K562 (cell line): Measurements from ENCODE around the gene HACD1. TPM values are rescaled to one million over a fixed set of nuclear protein-coding genes. Genes with fewer than 3 reads are reported as not detected.

ENCODE experiments used
- ATAC-seq: fragments of 200-7000 bp; cut with Tn5 transposase; 3 replicates; pipeline ENCODE4 v1.9.1; 2020; ENCODE audit warnings: moderate library complexity
- BruUV-seq: library from RNA; stranded (reverse); fragments of 400-500 nt; replicated peaks from 2 replicates; lab custom pipeline; 2021; lab: Mats Ljungman, UMichigan
- CTCF ChIA-PET: fragments of 300-600 bp; formaldehyde crosslinking; extraction: SDS; loops from one replicate; lab custom pipeline; 2021; ENCODE audit warnings: low intra/inter-chr PET ratio; lab: Yijun Ruan, JAX
- POLR2A ChIA-PET: fragments of 300-600, 350-650 bp; sonication (Branson Sonifier 250); formaldehyde crosslinking; extraction: SDS; loops from one replicate; lab custom pipeline; 2021; ENCODE audit warnings: antibody characterized with exemption, inconsistent platforms; lab: Yijun Ruan, JAX
- DNase-seq, 4 experiments: peaks; one replicate each; pipeline versions ENCODE4 v3.0.0 to v3.0.0-alpha.2; 2011 to 2018; ENCODE audit warnings: low spot score in 3 of 4, mixed read lengths in 3 of 4; ENCODE audit errors: extremely low read depth in 1 of 4
- FAIRE-seq: peaks from 2 replicates; lab custom pipeline; 2011; peaks lifted over from hg19 to GRCh38; lab: Jason Lieb, UNC
- H2AFZ ChIP-seq: 2 replicates; pipeline ENCODE4 v1.6.0; 2011; ENCODE audit warnings: low read depth, low read length, control low read depth, inconsistent platforms
- H3K27ac ChIP-seq: fragments of 200-600 bp; 3 replicates; pipeline ENCODE4 v1.8.0; 2011; ENCODE audit warnings: low read depth, mild to moderate bottlenecking, control low read depth, inconsistent platforms, low read length, moderate library complexity, mixed read lengths; ENCODE audit errors: extremely low read depth
- H3K27me3 ChIP-seq, 2 experiments: fragments of 300-600 bp in 1 of 2; 2 replicates in 1 of 2; 3 replicates in 1 of 2; pipeline versions ENCODE4 v1.6.0 to v1.8.0; 2011; ENCODE audit warnings: inconsistent platforms in 2 of 2, low read length in 2 of 2, mild to moderate bottlenecking in 1 of 2, mixed read lengths in 1 of 2, moderate library complexity in 1 of 2; ENCODE audit not compliant: control insufficient read depth in 2 of 2, insufficient read depth in 2 of 2
- H3K36me3 ChIP-seq: fragments of 300-600 bp; 3 replicates; pipeline ENCODE4 v1.8.0; 2011; ENCODE audit warnings: mild to moderate bottlenecking, low read length, inconsistent platforms; ENCODE audit not compliant: control insufficient read depth, insufficient read depth
- H3K4me1 ChIP-seq, 2 experiments: fragments of 200-600 bp in 1 of 2; replicated peaks in 1 of 2; 2 replicates in 1 of 2; 3 replicates in 1 of 2; pipeline versions ENCODE4 v1.5.1 to v1.8.0; 2011; ENCODE audit warnings: inconsistent platforms in 2 of 2, low read length in 2 of 2, mild to moderate bottlenecking in 1 of 2, mixed read lengths in 1 of 2, moderate library complexity in 1 of 2; ENCODE audit not compliant: control insufficient read depth in 2 of 2, insufficient read depth in 2 of 2
- H3K4me2 ChIP-seq: 2 replicates; pipeline ENCODE4 v1.6.1; 2011; ENCODE audit warnings: low read length, control low read depth, inconsistent platforms, mixed read lengths; ENCODE audit not compliant: insufficient read depth
- H3K4me3 ChIP-seq: fragments of 200-600 bp; sonication (generic), shearing (Covaris generic); 2 replicates; pipeline ENCODE4 v1.5.1; 2016; ENCODE audit warnings: control low read depth, inconsistent platforms
- H3K79me2 ChIP-seq: fragments of 200-600 bp; 3 replicates; pipeline ENCODE4 v1.8.0; 2011; ENCODE audit warnings: low read length, inconsistent platforms; ENCODE audit not compliant: control insufficient read depth, insufficient read depth
- H3K9ac ChIP-seq, 2 experiments: 2 replicates each; pipeline versions ENCODE4 v1.6.0 to v1.6.1; 2011; ENCODE audit warnings: low read depth in 2 of 2, low read length in 2 of 2, control low read depth in 1 of 2, inconsistent platforms in 1 of 2, mild to moderate bottlenecking in 1 of 2, mixed read lengths in 1 of 2; ENCODE audit not compliant: insufficient read depth in 1 of 2
- H3K9me1 ChIP-seq: one replicate; pipeline ENCODE4 v1.6.0; 2011; ENCODE audit warnings: inconsistent platforms, mild to moderate bottlenecking, low read length, moderate library complexity; ENCODE audit not compliant: control insufficient read depth, insufficient read depth
- H3K9me3 ChIP-seq: replicated peaks from 2 replicates; pipeline ENCODE4 v1.5.1; 2011; ENCODE audit warnings: low read depth, low read length, inconsistent platforms; ENCODE audit not compliant: control insufficient read depth, insufficient read depth
- H4K20me1 ChIP-seq: replicated peaks from 2 replicates; pipeline ENCODE4 v1.6.1; 2011; ENCODE audit warnings: low read length, inconsistent platforms, mixed read lengths; ENCODE audit not compliant: control insufficient read depth, insufficient read depth
- HBP1 ChIP-seq: fragments of 450-650 bp; formaldehyde crosslinking; IDR thresholded peaks from 2 replicates; pipeline ENCODE4 v1.4.0; 2022; ENCODE audit warnings: missing genetic modification characterization
- RHOXF2B ChIP-seq: fragments of 250-450 bp; sonication (Bioruptor Pico); conservative IDR thresholded peaks from 2 replicates; pipeline ENCODE4 v1.5.1; 2021
- SP1 ChIP-seq: sonication (generic); formaldehyde crosslinking; IDR thresholded peaks from 2 replicates; pipeline ENCODE4 v1.8.1; 2022; ENCODE audit warnings: mild to moderate bottlenecking, missing genetic modification reagents
- ZNF146 ChIP-seq: IDR thresholded peaks from one replicate; pipeline ENCODE4 v1.6.1; 2018; ENCODE audit warnings: missing compliant biosample characterization; ENCODE audit not compliant: unreplicated experiment
- ZNF584 ChIP-seq: fragments of 200-800 bp; sonication (Bioruptor generic); IDR thresholded peaks from 2 replicates; pipeline ENCODE4 v1.6.1; 2016; ENCODE audit warnings: low read depth, mild to moderate bottlenecking, missing genetic modification characterization, missing compliant biosample characterization
- ZNF830 ChIP-seq: fragments of 250-450 bp; sonication (Bioruptor Pico); IDR thresholded peaks from 2 replicates; pipeline ENCODE4 v1.5.0; 2021; ENCODE audit warnings: mild to moderate bottlenecking
- WGBS: fragments of 100-300 bp; shearing (Covaris generic); methylation state at CpG from one replicate; pipeline ENCODE4 v1.1.6; 2016; ENCODE audit warnings: low coverage, mixed read lengths; ENCODE audit not compliant: insufficient coverage; ENCODE audit errors: missing lambda C conversion rate; 5-methylcytosine and 5-hydroxymethylcytosine counted together
- in situ Hi-C: fragments of 300-500 bp; cut with MboI; formaldehyde crosslinking; loops from 4 replicates; pipeline ENCODE4 v1.15.0; 2018; ENCODE audit warnings: inconsistent platforms, mixed read lengths
- intact Hi-C: fragments of 100-400 bp; cut with micrococcal nuclease; formaldehyde crosslinking; loops from 2 replicates; pipeline ENCODE4 v1.14.2; 2022
- polyA plus RNA-seq, 8 experiments: library from polyadenylated mRNA; depleted of rRNA in 4 of 8; stranded (reverse) in 5 of 8; unstranded in 3 of 8; fragments of >200 nt; fragmentation: Nextera tagmentation in 2 of 8; fragmentation: Illumina TruSeq in 1 of 8; extraction: Ambion mirVana in 2 of 8; extraction: Trizol in 1 of 8; gene quantifications; 2 replicates each; pipeline versions ENCODE4 v1.2.1 to v1.2.3, GENCODE V29; 2011 to 2014; ENCODE audit warnings: inconsistent platforms in 1 of 8, missing spikeins in 1 of 8
- total RNA-seq, 7 experiments: library from RNA; depleted of rRNA in 6 of 7; stranded (reverse); fragments of >200 nt in 6 of 7; fragmentation: Illumina TruSeq in 2 of 7; extraction: Trizol in 2 of 7; gene quantifications; 2 replicates each; pipeline versions ENCODE4 v1.2.1 to v1.2.3, GENCODE V29; 2011 to 2021; ENCODE audit warnings: low replicate concordance in 1 of 7

HACD1 gene
- total and polyA plus RNA-seq, 9 of the 15 experiments (the other 6 are each of a cell fraction or from before 2014, with no cell fraction given): 0.99 to 4.5 (median 2.4) TPM

- no peak for ATAC-seq
- H3K9ac ChIP-seq: no peak overlapping the region
- H3K79me2 ChIP-seq: no peaks in the 10 kb centered on the region
- H3K9me3 ChIP-seq: no peaks in the 10 kb centered on the region
- WGBS: 64% methylated on average over 6 of the region's 6 CpGs
- POLR2A ChIA-PET: interaction anchor here (2.0 kb wide), 1 partner anchor 12 kb away, joined by 4 read pairs; no protein-coding TSS in a partner anchor
- H3K27ac ChIP-seq: no peak overlapping the region
- no peaks in the 10 kb centered on the region for H3K27me3 ChIP-seq
- CTCF ChIA-PET: no interaction called here
- DNase-seq: no peak
- TF ChIP-seq ZNF830 (CRISPR knock-in tag): no peak
- TF ChIP-seq ZNF584 (CRISPR knock-in tag): no peak
- TF ChIP-seq HBP1 (CRISPR knock-in tag): no peak
- TF ChIP-seq ZNF146: no peak
- TF ChIP-seq SP1 (CRISPR knock-in tag): no peak
- TF ChIP-seq RHOXF2B (CRISPR knock-in tag): no peak
- H3K4me2 ChIP-seq: no peak overlapping the region
- in situ Hi-C loops (no loop called here), intact Hi-C loops (loop anchor here (10.0 kb wide), 2 partner anchors 116 to 756 kb away; no protein-coding TSS in a partner anchor)
- H2AFZ ChIP-seq: no peak overlapping the region
- H4K20me1 ChIP-seq: no peaks in the 10 kb centered on the region
- FAIRE-seq: no peak
- no peaks in the 10 kb centered on the region; a peak in 2 of 5 replicates for H3K4me1 ChIP-seq
- H3K36me3 ChIP-seq: no peaks in the 10 kb centered on the region
- no peaks in the 10 kb centered on the region for H3K9me1 ChIP-seq
- H3K4me3 ChIP-seq: no peak overlapping the region
- no TSS peak for BruUV-seq
Measured at GRCh38 chr10:17590969-17591645, 26.1 kb downstream of the HACD1 start.
